Measurements from ENCODE around the gene ZP3.

GRCh38 chr7:76428868-76429805 lies 4.4 kb downstream of the ZP3 start:
- TF ChIP-seq HNF4A (conservative IDR thresholded peaks at IDR 0.05) (no peak), CTCF (IDR thresholded peaks at IDR 0.05; ENCODE audit: low read depth, low read length, missing input control) (no peak), ATF3 (IDR thresholded peaks at IDR 0.05) (no peak), RXRA (IDR thresholded peaks at IDR 0.05) (no peak)
